8988T (cell line): ENCODE measurements around the gene GNA12.

Source experiments
- DNase-seq: peaks from one replicate; pipeline ENCODE4 v3.0.0; 2011

GNA12 gene

GRCh38 chr7:2834748-2835441, 9.2 kb downstream of the GNA12 start:
- no peak for DNase-seq

GRCh38 chr7:2833083-2833910, 10.8 kb downstream of the GNA12 start:
- DNase-seq = no peak

- DNase-seq = no peak
Measured at GRCh38 chr7:2832461-2832860, 11.6 kb downstream of the GNA12 start.

GRCh38 chr7:2830609-2831376, 13.3 kb downstream of the GNA12 start:
- DNase-seq = no peak

- DNase-seq = no peak
Measured at GRCh38 chr7:2829040-2829439, 15.1 kb downstream of the GNA12 start.

GRCh38 chr7:2826771-2827170, 17.3 kb downstream of the GNA12 start:
- DNase-seq = no peak

- no peak for DNase-seq
Measured at GRCh38 chr7:2825559-2826227, 18.4 kb downstream of the GNA12 start.

GRCh38 chr7:2824678-2825461, 19.2 kb downstream of the GNA12 start:
- no peak for DNase-seq

GRCh38 chr7:2824026-2824677, 20.0 kb downstream of the GNA12 start:
- no peak for DNase-seq

GRCh38 chr7:2823130-2823529, 21.0 kb downstream of the GNA12 start:
- no peak for DNase-seq

GRCh38 chr7:2821842-2822507, 22.1 kb downstream of the GNA12 start:
- DNase-seq = no peak

- no peak for DNase-seq
Measured at GRCh38 chr7:2821161-2821841, 22.8 kb downstream of the GNA12 start.

- peak; percentile 43 for DNase-seq
Measured at GRCh38 chr7:2820508-2820934, 23.6 kb downstream of the GNA12 start.

GRCh38 chr7:2819954-2820397, 24.1 kb downstream of the GNA12 start:
- DNase-seq = no peak

- DNase-seq = no peak
Measured at GRCh38 chr7:2819161-2819953, 24.8 kb downstream of the GNA12 start.

- no peak for DNase-seq
Measured at GRCh38 chr7:2818653-2819052, 25.5 kb downstream of the GNA12 start.

GRCh38 chr7:2818121-2818520, 26.0 kb downstream of the GNA12 start:
- DNase-seq = no peak

GRCh38 chr7:2817456-2817855, 26.7 kb downstream of the GNA12 start:
- no peak for DNase-seq

- no peak for DNase-seq
Measured at GRCh38 chr7:2815875-2816245, 28.2 kb downstream of the GNA12 start.
